GM12875 (cell line): ENCODE data around the gene STAT5B.

ENCODE experiments used
- H3K4me3 ChIP-seq: one replicate; pipeline ENCODE4 v1.5.1; 2011; ENCODE audit warnings: low read depth, low read length, control low read depth
- CTCF ChIP-seq: IDR thresholded peaks from 2 replicates; pipeline ENCODE4 v1.5.1; 2011; ENCODE audit warnings: low read depth, mild to moderate bottlenecking, control low read depth, inconsistent platforms, low read length, moderate library complexity, borderline replicate concordance; ENCODE audit not compliant: insufficient read depth

Gene STAT5B

DNA sequence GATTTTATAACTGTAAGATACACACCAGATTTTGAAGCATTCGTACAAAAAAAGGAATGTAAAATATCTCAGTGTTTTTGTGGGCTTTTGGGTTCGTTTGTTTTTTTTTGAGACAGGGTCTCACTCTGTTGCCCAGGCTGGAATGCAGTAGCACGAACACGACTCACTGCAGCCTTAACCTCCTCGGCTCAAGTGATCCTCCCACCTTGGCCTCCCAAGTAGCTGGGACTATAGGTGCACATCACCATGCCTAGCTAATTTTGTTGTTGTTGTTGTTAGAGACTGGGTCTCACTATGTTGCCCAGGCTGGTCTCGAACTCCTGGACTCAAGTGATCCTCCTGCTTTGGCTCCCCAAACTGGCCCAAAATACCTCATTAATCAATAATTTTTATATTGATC, 15.9 kb downstream of the STAT5B start:
- TF ChIP-seq CTCF, result no peak
- no peak overlapping the region for H3K4me3 ChIP-seq

DNA sequence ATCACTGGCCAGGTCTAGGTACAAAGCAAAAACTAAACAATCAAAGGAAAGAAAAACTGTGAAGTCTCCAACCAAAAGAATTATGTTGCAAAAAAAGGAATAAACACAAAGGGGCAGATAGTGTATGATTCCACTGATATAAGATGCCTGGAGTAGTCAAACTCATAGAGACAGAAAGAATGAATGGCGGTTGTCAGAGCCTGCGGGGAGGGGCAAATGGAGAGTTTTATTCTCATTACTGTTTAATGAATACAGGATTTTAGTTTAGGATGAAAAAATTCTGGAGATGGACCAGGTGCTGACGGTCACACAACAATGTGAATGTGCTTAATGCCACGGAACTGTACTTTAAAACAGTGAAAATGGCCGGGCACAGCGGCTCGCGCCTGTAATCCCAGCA, 20.7 kb downstream of the STAT5B start:
- no peak overlapping the region for H3K4me3 ChIP-seq
- TF ChIP-seq CTCF, result no peak

GRCh38 chr17:42253578-42253977, 22.6 kb downstream of the STAT5B start:
- no peak overlapping the region for H3K4me3 ChIP-seq
- no peak for TF ChIP-seq CTCF

DNA sequence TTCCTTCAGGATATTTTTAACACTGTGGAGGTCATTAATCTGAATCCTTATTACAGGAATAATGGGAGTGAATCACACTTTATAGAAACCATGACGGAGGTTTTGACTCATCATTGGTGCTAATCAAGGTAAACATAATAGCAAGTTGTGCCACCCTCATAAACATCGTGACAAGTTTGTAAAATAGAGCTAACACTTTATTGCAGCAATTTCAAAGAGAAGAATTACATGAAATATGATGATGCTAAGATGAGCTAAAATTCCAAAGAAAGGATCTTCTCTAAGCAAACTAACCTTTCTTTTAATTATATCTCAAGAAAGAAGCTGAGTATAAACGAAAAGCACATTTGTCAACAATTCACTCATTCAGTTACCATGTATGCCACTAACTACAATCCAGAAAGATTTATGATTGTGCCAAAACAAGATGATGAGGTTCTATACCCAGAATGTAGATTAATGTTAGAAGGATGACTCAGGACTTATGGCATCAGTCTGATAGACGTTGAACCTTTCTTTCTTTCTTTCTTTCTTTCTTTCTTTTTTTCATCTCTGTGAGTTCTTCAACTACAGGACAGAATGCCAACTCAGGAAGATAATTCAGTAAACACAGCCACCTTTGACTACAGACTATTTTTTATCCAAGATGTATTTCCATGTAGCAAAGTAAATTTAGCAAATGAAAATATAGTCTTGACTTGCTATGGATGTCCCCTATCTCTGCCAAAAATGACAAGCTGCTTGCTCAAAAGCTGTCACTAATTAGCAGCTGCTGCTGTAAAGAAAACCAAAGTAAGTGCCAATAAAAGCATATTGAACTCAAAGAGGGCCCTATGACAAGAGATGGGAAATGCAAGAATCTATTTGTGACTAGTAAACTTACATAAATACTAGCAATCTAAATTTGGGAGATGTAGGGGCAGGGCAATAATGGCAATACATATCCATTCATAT, 23.3 kb downstream of the STAT5B start:
- no peak for TF ChIP-seq CTCF
- H3K4me3 ChIP-seq, result no peak overlapping the region

DNA sequence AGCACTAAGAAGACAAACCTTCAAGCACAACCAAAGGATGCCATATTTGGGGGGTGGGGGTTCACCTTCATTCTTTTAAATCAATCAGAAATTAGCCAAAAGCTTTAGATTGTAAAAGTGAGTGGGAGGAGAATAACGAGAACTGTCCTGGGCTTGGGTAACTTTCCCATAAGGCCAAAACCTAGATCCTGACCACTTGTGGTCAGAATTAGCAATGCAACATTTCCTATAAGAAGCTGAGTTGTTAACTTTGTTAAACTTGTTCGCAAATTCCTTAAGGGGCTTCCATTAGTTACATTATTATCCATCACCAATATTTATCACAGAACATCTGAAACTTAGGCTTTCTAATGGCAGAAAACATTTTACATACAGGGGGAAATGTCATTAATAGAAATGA, 25.1 kb downstream of the STAT5B start:
- H3K4me3 ChIP-seq, result no peak overlapping the region
- no peak for TF ChIP-seq CTCF

- TF ChIP-seq CTCF, result no peak
- H3K4me3 ChIP-seq, result no peak overlapping the region
Observed at GRCh38 chr17:42249681-42250446, 26.3 kb downstream of the STAT5B start.
